IMR-90 (cell line): ENCODE data around the gene RNF32. TPM values are rescaled to one million over a fixed set of nuclear protein-coding genes. Genes with fewer than 3 reads are reported as not detected.

ENCODE experiments used
- ATAC-seq: fragments of 200-7000 bp; cut with Tn5 transposase; 2 replicates; pipeline ENCODE4 v1.9.1; 2020; ENCODE audit warnings: low read depth, mild to moderate bottlenecking, moderate library complexity
- BruUV-seq: library from RNA; stranded (reverse); fragments of 400-500 nt; replicated peaks from 2 replicates; lab custom pipeline; 2021; lab: Mats Ljungman, UMichigan
- CTCF ChIA-PET: fragments of 300-600 bp; formaldehyde crosslinking; extraction: SDS; loops from one replicate; lab custom pipeline; 2021; ENCODE audit warnings: antibody characterized with exemption; lab: Yijun Ruan, JAX
- POLR2A ChIA-PET: fragments of 300-600 bp; sonication (Branson Sonifier 250); formaldehyde crosslinking; loops from one replicate; lab custom pipeline; 2022; ENCODE audit warnings: antibody characterized with exemption; ENCODE audit not compliant: unreplicated experiment; lab: Charles Lee
- DNase-seq: peaks from one replicate; pipeline ENCODE4 v3.0.0; 2013
- H2AFZ ChIP-seq: replicated peaks from 2 replicates; pipeline ENCODE3; 2013; ENCODE audit warnings: low read length, mild to moderate bottlenecking; ENCODE audit not compliant: poor library complexity
- H2AK5ac ChIP-seq: 2 replicates; pipeline ENCODE4 v1.6.1; 2013; ENCODE audit warnings: low read depth, low read length, inconsistent platforms
- H2AK9ac ChIP-seq: replicated peaks from 2 replicates; pipeline ENCODE3; 2013; ENCODE audit warnings: mild to moderate bottlenecking, low read depth, low read length, moderate library complexity; ENCODE audit not compliant: poor library complexity
- H2BK120ac ChIP-seq: 2 replicates; pipeline ENCODE4 v1.6.1; 2013; ENCODE audit warnings: low read depth, low read length, inconsistent platforms
- H2BK15ac ChIP-seq: 3 replicates; pipeline ENCODE4 v1.6.1; 2013; ENCODE audit warnings: low read depth, low read length, inconsistent platforms
- H2BK20ac ChIP-seq: 2 replicates; pipeline ENCODE4 v1.6.1; 2013; ENCODE audit warnings: low read depth, mild to moderate bottlenecking, inconsistent platforms, low read length, moderate library complexity
- H2BK5ac ChIP-seq: 2 replicates; pipeline ENCODE4 v1.6.1; 2013; ENCODE audit warnings: mild to moderate bottlenecking, low read depth, low read length, inconsistent platforms; ENCODE audit not compliant: poor library complexity, severe bottlenecking
- H3K14ac ChIP-seq: replicated peaks from 2 replicates; pipeline ENCODE4 v1.6.1; 2013; ENCODE audit warnings: low read depth, low read length, inconsistent platforms
- H3K18ac ChIP-seq: 2 replicates; pipeline ENCODE4 v1.6.1; 2013; ENCODE audit warnings: low read depth, low read length, control low read depth
- H3K23ac ChIP-seq: 2 replicates; pipeline ENCODE4 v1.6.1; 2013; ENCODE audit warnings: low read depth, low read length, inconsistent platforms
- H3K27ac ChIP-seq: 2 replicates; pipeline ENCODE4 v1.5.1; 2013; ENCODE audit warnings: mild to moderate bottlenecking, control low read depth, low read length; ENCODE audit not compliant: insufficient read depth
- H3K27me3 ChIP-seq: 2 replicates; pipeline ENCODE4 v1.6.1; 2013; ENCODE audit warnings: low read length; ENCODE audit not compliant: control insufficient read depth, insufficient read depth
- H3K36me3 ChIP-seq: 2 replicates; pipeline ENCODE4 v1.6.1; 2013; ENCODE audit warnings: low read length, mixed read lengths; ENCODE audit not compliant: control insufficient read depth, insufficient read depth
- H3K4ac ChIP-seq: 2 replicates; pipeline ENCODE4 v1.6.1; 2013; ENCODE audit warnings: low read depth, low read length, inconsistent platforms
- H3K4me1 ChIP-seq: 2 replicates; pipeline ENCODE4 v1.6.1; 2013; ENCODE audit warnings: low read length, mixed read lengths; ENCODE audit not compliant: control insufficient read depth, insufficient read depth
- H3K4me2 ChIP-seq: 2 replicates; pipeline ENCODE4 v1.6.1; 2013; ENCODE audit warnings: low read depth, mild to moderate bottlenecking, control low read depth, low read length, moderate library complexity
- H3K4me3 ChIP-seq: 2 replicates; pipeline ENCODE4 v1.5.1; 2013; ENCODE audit warnings: low read depth, mild to moderate bottlenecking, control low read depth, low read length, moderate library complexity; ENCODE audit not compliant: insufficient read depth
- H3K56ac ChIP-seq: 2 replicates; pipeline ENCODE4 v1.6.1; 2013; ENCODE audit warnings: low read length, inconsistent platforms; ENCODE audit not compliant: insufficient read depth; ENCODE audit errors: extremely low read depth
- H3K79me1 ChIP-seq, 2 experiments: 2 replicates each; pipeline ENCODE4 v1.6.1; 2013; ENCODE audit warnings: low read length in 2 of 2, inconsistent platforms in 1 of 2, low read depth in 1 of 2
- H3K9ac ChIP-seq: 2 replicates; pipeline ENCODE4 v1.6.1; 2013; ENCODE audit warnings: low read depth, low read length, control low read depth
- H3K9me1 ChIP-seq: 2 replicates; pipeline ENCODE4 v1.6.1; 2013; ENCODE audit warnings: low read length, inconsistent platforms; ENCODE audit not compliant: insufficient read depth
- H3K9me3 ChIP-seq: 2 replicates; pipeline ENCODE4 v1.6.1; 2013; ENCODE audit warnings: low read length; ENCODE audit not compliant: control insufficient read depth, insufficient read depth
- H4K20me1 ChIP-seq: 2 replicates; pipeline ENCODE4 v1.6.1; 2013; ENCODE audit warnings: low read length, inconsistent platforms; ENCODE audit not compliant: insufficient read depth
- H4K5ac ChIP-seq: 2 replicates; pipeline ENCODE4 v1.6.1; 2013; ENCODE audit warnings: mild to moderate bottlenecking, low read depth, low read length, control low read depth
- H4K8ac ChIP-seq, 2 experiments: 2 replicates each; pipeline ENCODE4 v1.6.1; 2013; ENCODE audit warnings: low read depth in 2 of 2, low read length in 2 of 2, control low read depth in 1 of 2, inconsistent platforms in 1 of 2
- H4K91ac ChIP-seq: 2 replicates; pipeline ENCODE4 v1.6.1; 2013; ENCODE audit warnings: low read depth, low read length, inconsistent platforms; ENCODE audit not compliant: insufficient read depth
- CEBPB ChIP-seq: IDR thresholded peaks from 2 replicates; pipeline ENCODE4 v1.6.1; 2012; ENCODE audit warnings: low read depth, low read length, improper control_type of control experiment
- CHD1 ChIP-seq: IDR thresholded peaks from 2 replicates; pipeline ENCODE4 v1.6.1; 2012; ENCODE audit warnings: low read depth, low read length, improper control_type of control experiment
- FOS ChIP-seq: fragments of 150-350 bp; IDR thresholded peaks from 2 replicates; pipeline ENCODE4 v1.6.1; 2016; ENCODE audit warnings: low read depth, low read length
- MAFK ChIP-seq: IDR thresholded peaks from 2 replicates; pipeline ENCODE4 v1.6.1; 2012; ENCODE audit warnings: low read depth, low read length, improper control_type of control experiment
- NFE2L2 ChIP-seq: fragments of 150-350 bp; IDR thresholded peaks from 2 replicates; pipeline ENCODE4 v1.6.1; 2016; ENCODE audit warnings: low read depth, mild to moderate bottlenecking, low read length
- POLR2A ChIP-seq: IDR thresholded peaks from 2 replicates; pipeline ENCODE4 v1.6.1; 2012; ENCODE audit warnings: mild to moderate bottlenecking, low read depth, low read length
- RCOR1 ChIP-seq: IDR thresholded peaks from 2 replicates; pipeline ENCODE4 v1.6.1; 2012; ENCODE audit warnings: mild to moderate bottlenecking, low read length, improper control_type of control experiment; ENCODE audit not compliant: insufficient replicate concordance
- RFX5 ChIP-seq: IDR thresholded peaks from 2 replicates; pipeline ENCODE4 v1.8.0; 2012; ENCODE audit warnings: low read depth, mild to moderate bottlenecking, low read length, moderate library complexity
- SMC3 ChIP-seq: fragments of 150-350 bp; IDR thresholded peaks from 2 replicates; pipeline ENCODE4 v1.6.1; 2016; ENCODE audit warnings: low read depth, mild to moderate bottlenecking, antibody characterized with exemption, low read length, moderate library complexity
- WGBS, 2 experiments: methylation state at CpG; one replicate each; pipeline versions ENCODE4 v1.1.5 to v1.1.7; 2013; ENCODE audit warnings: missing lambda C conversion rate in 2 of 2; ENCODE audit not compliant: insufficient read length in 1 of 2; ENCODE audit errors: extremely low coverage in 2 of 2; 5-methylcytosine and 5-hydroxymethylcytosine counted together
- dilution Hi-C: fragments of 300-500 bp; cut with HindIII; formaldehyde crosslinking; loops from one replicate; pipeline ENCODE4 v1.14.3; 2018; ENCODE audit warnings: low sequenced_read_pairs; ENCODE audit not compliant: unreplicated experiment
- in situ Hi-C: fragments of 300-500 bp; cut with MboI; formaldehyde crosslinking; loops from 3 replicates; pipeline ENCODE4 v1.14.3; 2019; ENCODE audit warnings: low sequenced_read_pairs, inconsistent platforms, mixed read lengths
- intact Hi-C: fragments of 100-400 bp; cut with micrococcal nuclease; formaldehyde crosslinking; loops from 2 replicates; pipeline ENCODE4 v1.10.0; 2022
- polyA plus RNA-seq, 3 experiments: library from polyadenylated mRNA; depleted of rRNA; stranded (reverse); fragments of >200 nt; gene quantifications; 2 replicates each; pipeline ENCODE4 v1.2.3, GENCODE V29; 2012; ENCODE audit warnings: low replicate concordance in 1 of 3
- total RNA-seq: library from RNA; depleted of rRNA; stranded (reverse); fragments of >200 nt; gene quantifications from 2 replicates; pipeline ENCODE4 v1.2.3, GENCODE V29; 2012
- TF ChIP-seq, protein P1 (sequence below): fragments of 150-350 bp; IDR thresholded peaks from 2 replicates; pipeline ENCODE4 v1.6.1; 2016; ENCODE audit warnings: low read depth, mild to moderate bottlenecking, low read length, moderate library complexity, borderline replicate concordance

Gene RNF32
- total and polyA plus RNA-seq, 2 of the 4 experiments (the other 2 are of a cell fraction), result 0.36 to 0.63 TPM

- Histone ChIP-seq H3K4me2 (no peak overlapping the region), H3K14ac (no peak overlapping the region), H3K9me3 (no peaks in the 10 kb centered on the region), H4K8ac (no peak overlapping the region), H4K5ac (no peak overlapping the region), H4K91ac (no peak overlapping the region), H3K56ac (no peak overlapping the region), H2BK5ac (no peak overlapping the region), H3K9ac (no peak overlapping the region), H2BK20ac (no peak overlapping the region), H3K79me1 (no peaks in the 10 kb centered on the region), H4K20me1 (no peaks in the 10 kb centered on the region), H3K4me1 (no peaks in the 10 kb centered on the region), H2AFZ (no peak overlapping the region), H2AK5ac (no peak overlapping the region), H3K18ac (no peak overlapping the region), H3K23ac (no peak overlapping the region), H3K9me1 (no peaks in the 10 kb centered on the region), H3K4ac (no peak overlapping the region), H2BK15ac (no peak overlapping the region), H3K4me3 (no peak overlapping the region), H3K27me3 (peaks cover 2% of the 10 kb centered on the region; the same call in 1 of the 2 replicates), H3K27ac (no peak overlapping the region), H2AK9ac (no peak overlapping the region), H2BK120ac (no peak overlapping the region), H3K36me3 (no peaks in the 10 kb centered on the region)
- no TSS peak for BruUV-seq
- TF ChIP-seq, protein P1, sequence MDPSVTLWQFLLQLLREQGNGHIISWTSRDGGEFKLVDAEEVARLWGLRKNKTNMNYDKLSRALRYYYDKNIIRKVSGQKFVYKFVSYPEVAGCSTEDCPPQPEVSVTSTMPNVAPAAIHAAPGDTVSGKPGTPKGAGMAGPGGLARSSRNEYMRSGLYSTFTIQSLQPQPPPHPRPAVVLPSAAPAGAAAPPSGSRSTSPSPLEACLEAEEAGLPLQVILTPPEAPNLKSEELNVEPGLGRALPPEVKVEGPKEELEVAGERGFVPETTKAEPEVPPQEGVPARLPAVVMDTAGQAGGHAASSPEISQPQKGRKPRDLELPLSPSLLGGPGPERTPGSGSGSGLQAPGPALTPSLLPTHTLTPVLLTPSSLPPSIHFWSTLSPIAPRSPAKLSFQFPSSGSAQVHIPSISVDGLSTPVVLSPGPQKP, result no peak
- TF ChIP-seq NFE2L2, result no peak
- no peak for TF ChIP-seq CEBPB
- TF ChIP-seq RFX5, result no peak
- no peak for TF ChIP-seq SMC3
- TF ChIP-seq CHD1, result no peak
- no peak for TF ChIP-seq MAFK
- TF ChIP-seq POLR2A, result no peak
- TF ChIP-seq FOS, result no peak
- TF ChIP-seq RCOR1, result no peak
- intact Hi-C loops, result no loop called here
- WGBS, 2 experiments, result 60% methylated on average over 1 of the region's 14 CpGs; no CpG with 5 or more reads in 1 of the 2 experiments
- ChIA-PET POLR2A (no interaction called here), CTCF (no interaction called here)
- in situ Hi-C loops, result no loop called here
- dilution Hi-C loops, result no loop called here
- ATAC-seq (no peak), DNase-seq (no peak)
These were observed 33.8 kb upstream of the RNF32 start for GRCh38 chr7:156606691-156607331.
